ENCODE data around the gene ATXN7L1.

Gene ATXN7L1

DNA sequence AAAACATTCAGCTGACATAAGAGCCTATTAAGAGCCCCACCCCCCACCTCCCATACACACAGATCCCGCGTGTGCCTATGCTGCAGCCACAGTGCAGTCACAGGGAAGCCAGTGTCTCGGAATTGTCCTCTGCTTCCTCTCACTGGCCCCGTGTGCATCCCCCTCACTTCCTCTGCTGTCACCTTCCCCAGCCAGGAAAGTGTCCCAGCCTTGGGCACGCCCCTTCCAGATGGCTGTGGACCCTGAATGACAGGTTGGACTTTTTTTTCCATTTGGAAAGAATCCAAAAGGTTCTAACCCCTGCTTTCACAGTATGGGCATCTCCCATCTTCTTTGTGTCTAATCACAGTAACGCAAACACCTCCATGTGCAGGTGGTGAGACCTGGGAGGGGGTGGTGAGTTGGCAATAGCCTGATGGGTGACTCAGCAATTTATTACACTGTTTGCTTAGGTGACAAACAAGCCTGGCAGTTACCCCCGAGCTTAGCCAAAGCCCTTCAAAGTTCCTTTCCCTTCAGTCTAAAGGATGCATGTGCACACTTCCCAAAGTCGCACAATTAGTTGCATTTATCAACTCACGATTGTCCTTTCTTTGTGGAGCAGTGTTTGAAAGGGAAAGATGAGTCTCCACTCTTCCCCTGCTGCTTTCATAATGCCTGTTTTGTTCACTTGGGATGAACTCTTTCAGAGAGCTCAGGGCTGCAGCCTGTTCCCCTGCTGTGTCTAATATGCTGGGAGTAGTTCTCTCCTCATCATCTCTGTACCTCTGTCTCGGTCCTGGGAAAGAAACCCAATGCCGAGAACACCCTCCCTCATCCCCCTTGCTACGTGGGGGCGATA, 227.6 kb downstream of the ATXN7L1 start:
- no peak for DNase-seq (ENCODE audit: low spot score)

- no peak for DNase-seq (ENCODE audit: low spot score)
Measured at GRCh38 chr7:105647591-105647990, 228.8 kb downstream of the ATXN7L1 start.

GRCh38 chr7:105644937-105645336, 231.5 kb downstream of the ATXN7L1 start:
- DNase-seq (ENCODE audit: low spot score) = no peak

GRCh38 chr7:105643851-105644250, 232.5 kb downstream of the ATXN7L1 start:
- DNase-seq (ENCODE audit: low spot score) = no peak

GRCh38 chr7:105643384-105643783, 233.0 kb downstream of the ATXN7L1 start:
- no peak for DNase-seq (ENCODE audit: low spot score)

- DNase-seq (ENCODE audit: low spot score) = no peak
Measured at GRCh38 chr7:105642264-105642663, 234.1 kb downstream of the ATXN7L1 start.

DNA sequence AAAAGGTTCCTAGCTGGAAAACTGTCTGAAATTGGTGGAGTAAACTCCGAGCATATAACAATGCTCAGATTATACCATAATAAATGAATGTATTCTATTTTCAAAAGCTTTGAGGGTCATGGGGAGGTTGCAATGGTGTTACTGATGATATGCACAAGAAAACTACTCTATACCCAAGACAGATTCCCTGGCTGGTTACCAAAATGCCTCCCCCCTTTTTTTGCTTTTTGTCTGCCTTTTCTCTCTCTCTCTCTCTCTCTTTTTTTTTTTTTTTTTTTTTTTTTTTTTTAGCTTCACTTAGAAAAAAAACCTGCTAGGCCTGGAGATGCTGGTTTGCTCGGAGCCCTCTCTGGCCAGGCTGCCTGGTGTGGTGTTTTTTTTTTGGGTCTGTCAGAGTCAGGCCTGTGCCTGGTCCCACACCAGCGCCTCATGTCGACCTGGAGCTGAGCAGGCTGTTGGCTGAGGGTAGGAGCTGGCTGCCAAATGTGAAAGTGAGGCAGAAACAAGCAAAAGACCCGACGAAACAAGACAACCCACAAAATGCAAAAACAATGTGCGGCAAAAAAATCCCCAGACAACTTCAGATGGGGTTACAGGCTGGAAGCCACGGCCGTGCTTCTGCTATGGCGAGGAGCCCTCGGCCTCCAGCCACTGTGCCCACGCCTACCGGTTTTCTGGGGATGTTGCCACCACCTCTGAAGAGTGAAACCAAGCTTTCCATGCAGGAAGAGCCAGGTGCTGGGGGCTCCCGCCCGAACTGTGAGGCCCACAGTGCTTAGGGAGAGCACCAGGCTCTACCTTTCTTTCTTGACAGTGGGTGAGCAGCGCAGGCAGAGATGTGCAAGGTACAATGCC, 235.2 kb downstream of the ATXN7L1 start:
- DNase-seq (ENCODE audit: low spot score) = no peak

GRCh38 chr7:105639667-105640493, 236.5 kb downstream of the ATXN7L1 start:
- DNase-seq (ENCODE audit: low spot score) = no peak

DNA sequence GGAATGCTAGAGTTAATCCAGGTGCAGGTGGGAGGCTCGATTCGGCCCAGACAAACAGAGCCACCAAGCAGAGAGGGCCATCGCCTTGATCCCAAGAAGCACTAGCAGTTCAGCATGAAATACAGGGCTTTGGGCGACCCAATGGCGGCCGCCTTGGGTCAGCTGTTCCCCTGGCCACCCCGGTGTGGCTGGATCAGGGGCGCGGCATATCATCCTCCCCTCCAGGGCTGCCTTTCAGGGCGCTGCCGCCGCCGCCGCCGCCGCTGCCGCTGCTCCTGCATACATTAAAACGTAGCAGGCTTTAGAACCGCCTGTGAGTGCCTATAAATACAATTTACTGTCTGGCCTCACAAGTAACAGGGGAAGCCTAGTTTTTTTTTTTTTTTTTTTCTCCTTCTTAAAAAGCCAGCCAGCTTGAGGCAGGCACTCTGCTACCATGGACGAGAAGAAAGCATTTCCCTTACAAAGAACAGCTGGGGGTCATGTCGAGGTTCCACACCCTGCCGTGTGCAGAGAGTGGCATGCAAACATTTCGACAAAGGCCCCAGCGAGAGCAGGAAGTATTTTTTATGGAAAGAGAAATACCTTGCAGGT, 237.4 kb downstream of the ATXN7L1 start:
- DNase-seq (ENCODE audit: low spot score) = no peak

- no peak for DNase-seq (ENCODE audit: low spot score)
Measured at GRCh38 chr7:105638334-105638733, 238.1 kb downstream of the ATXN7L1 start.

- no peak for DNase-seq (ENCODE audit: low spot score)
Measured at GRCh38 chr7:105637755-105638154, 238.6 kb downstream of the ATXN7L1 start.

- no peak for DNase-seq (ENCODE audit: low spot score)
Measured at GRCh38 chr7:105636982-105637381, 239.4 kb downstream of the ATXN7L1 start.

- no peak for DNase-seq (ENCODE audit: low spot score)
Measured at GRCh38 chr7:105635197-105635596, 241.2 kb downstream of the ATXN7L1 start.

GRCh38 chr7:105625986-105626385, 250.4 kb downstream of the ATXN7L1 start:
- DNase-seq (ENCODE audit: low spot score) = no peak

GRCh38 chr7:105623906-105624305, 252.5 kb downstream of the ATXN7L1 start:
- DNase-seq (ENCODE audit: low spot score) = no peak

- no peak for DNase-seq (ENCODE audit: low spot score)
Measured at GRCh38 chr7:105623378-105623777, 253.0 kb downstream of the ATXN7L1 start.

DNA sequence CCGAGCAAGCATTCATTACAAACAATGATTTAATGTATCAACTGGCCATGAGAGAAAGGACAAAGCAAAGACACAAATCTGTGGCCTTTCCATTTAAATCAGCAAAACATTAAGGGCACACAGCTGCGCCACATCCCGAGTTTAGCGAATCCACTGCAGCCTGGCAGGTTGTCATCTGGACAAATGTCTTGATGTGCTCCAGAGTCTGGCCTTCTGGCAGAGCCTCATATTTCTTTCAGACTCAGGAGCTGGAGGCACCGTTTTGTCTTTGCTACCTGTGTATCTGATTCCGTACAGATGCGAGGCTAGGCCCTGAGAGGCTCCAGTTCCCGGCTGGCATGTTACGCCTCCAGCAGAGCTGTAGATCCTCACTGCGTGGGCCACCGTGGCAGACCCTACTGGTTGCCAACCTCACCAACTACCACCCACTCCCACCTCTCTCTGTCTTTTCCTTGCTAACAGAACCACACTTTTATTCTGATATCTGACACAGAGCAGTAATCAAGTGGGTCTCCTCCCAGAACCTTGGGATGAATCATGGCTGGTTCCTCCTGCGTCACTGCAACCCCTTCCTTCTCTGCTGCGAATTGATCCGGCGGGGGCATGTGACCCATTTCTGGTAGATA, 254.2 kb downstream of the ATXN7L1 start:
- DNase-seq (ENCODE audit: low spot score) = no peak

- peak; percentile 88 for DNase-seq (ENCODE audit: low spot score)
Measured at GRCh38 chr7:105621617-105622016, 254.8 kb downstream of the ATXN7L1 start.

DNA sequence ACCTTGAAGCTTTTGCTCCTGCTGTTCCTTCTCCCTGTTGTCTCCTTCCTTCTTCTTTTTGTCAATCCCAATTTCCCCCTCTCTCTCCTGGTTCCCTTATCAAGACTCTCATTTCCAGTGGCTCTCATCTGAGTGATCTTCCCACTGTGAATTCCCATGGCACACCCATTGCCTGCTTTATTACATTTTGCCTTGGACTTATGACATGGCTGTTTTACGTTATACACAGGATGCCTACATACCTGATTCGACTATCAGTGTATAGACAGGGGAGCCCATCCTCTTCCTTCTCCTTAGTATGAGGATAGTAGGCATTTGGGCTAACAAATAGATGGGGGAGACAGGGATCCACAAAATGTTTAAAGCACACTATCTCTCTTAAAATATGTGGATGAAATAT, 255.2 kb downstream of the ATXN7L1 start:
- no peak for DNase-seq (ENCODE audit: low spot score)

DNA sequence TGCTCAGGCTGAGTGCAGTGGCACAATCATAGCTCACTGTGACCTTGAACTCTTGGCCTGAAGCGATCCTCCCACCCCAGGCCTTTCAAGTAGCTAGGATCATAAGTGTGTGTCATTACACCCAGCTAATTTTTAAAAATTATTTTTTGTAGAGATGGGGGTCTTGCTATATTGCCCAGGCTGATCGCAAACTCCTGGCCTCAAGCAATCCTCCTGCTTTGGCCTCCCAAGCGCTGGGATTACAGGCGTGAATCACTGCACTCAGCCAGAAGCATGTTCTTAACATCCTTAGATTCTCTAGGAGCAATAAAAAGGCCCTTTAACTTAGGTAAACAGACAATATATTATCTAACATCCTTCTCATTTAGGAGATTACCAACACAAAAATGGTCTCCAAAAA, 256.8 kb downstream of the ATXN7L1 start:
- no peak for DNase-seq (ENCODE audit: low spot score)

- no peak for DNase-seq (ENCODE audit: low spot score)
Measured at GRCh38 chr7:105618016-105618296, 258.4 kb downstream of the ATXN7L1 start.

Data from AG20443 (cell line).